Breast epithelium (tissue), 4 donors: Measurements from ENCODE around the gene CSRNP3. TPM values are rescaled to one million over a fixed set of nuclear protein-coding genes. Genes with fewer than 3 reads are reported as not detected.

ENCODE experiments used
- DNase-seq, 2 donors: peaks; one replicate each; pipeline ENCODE4 v3.0.0-alpha.2; 2019; ENCODE audit warnings: low spot score in 2 of 2
- H3K27ac ChIP-seq, 2 donors: fragments of 200-600 bp; sonication (generic) in 1 of 2; one replicate each; pipeline ENCODE4 v1.5.1; 2016 to 2019; ENCODE audit warnings: mild to moderate bottlenecking in 1 of 2
- H3K27me3 ChIP-seq, 2 donors: fragments of 200-600 bp; sonication (generic) in 1 of 2; one replicate each; pipeline versions ENCODE4 v1.5.1 to v1.6.0; 2017 to 2019; ENCODE audit warnings: control low read depth in 1 of 2, mild to moderate bottlenecking in 1 of 2
- H3K36me3 ChIP-seq: fragments of 200-600 bp; one replicate; pipeline ENCODE4 v1.5.1; 2019
- H3K4me1 ChIP-seq, 2 donors: fragments of 200-600 bp; sonication (generic); one replicate each; pipeline ENCODE4 v1.5.1; 2016 to 2019; ENCODE audit warnings: control low read depth in 1 of 2
- H3K4me3 ChIP-seq, 3 donors: fragments of 200-600 bp; sonication (generic); 1 replicate in 2 of 3; 2 replicates in 1 of 3; pipeline ENCODE4 v1.5.1; 2016 to 2019; ENCODE audit warnings: mild to moderate bottlenecking in 3 of 3, moderate library complexity in 2 of 3
- H3K9me3 ChIP-seq, 2 donors: fragments of 200-600 bp; sonication (generic) in 1 of 2; one replicate each; pipeline ENCODE4 v1.5.1; 2016 to 2019; ENCODE audit warnings: control low read depth in 1 of 2
- POLR2A ChIP-seq: fragments of 450-650 bp; IDR thresholded peaks from one replicate; pipeline ENCODE4 v1.6.1; 2016; ENCODE audit warnings: antibody characterized with exemption, mild to moderate bottlenecking, moderate library complexity
- POLR2AphosphoS5 ChIP-seq, 3 donors: sonication (generic); formaldehyde crosslinking; IDR thresholded peaks; one replicate each; pipeline ENCODE4 v1.6.1; 2017; ENCODE audit warnings: antibody characterized with exemption in 3 of 3
- intact Hi-C: fragments of 100-400 bp; cut with DNase I; formaldehyde crosslinking; loops from one replicate; pipeline ENCODE4 v1.15.1; 2023; ENCODE audit warnings: low total_unique reads
- total RNA-seq, 3 donors: library from RNA; depleted of rRNA; stranded (reverse); fragments of >200 nt; gene quantifications; one replicate each; pipeline ENCODE4 v1.1.0, GENCODE V29; 2016
- TF ChIP-seq, protein P1 (sequence below), 3 donors: fragments of 450-650 bp; IDR thresholded peaks; one replicate each; pipeline ENCODE4 v1.5.1; 2016 to 2017; ENCODE audit warnings: antibody characterized with exemption in 3 of 3, mild to moderate bottlenecking in 3 of 3, moderate library complexity in 3 of 3

CSRNP3 gene
- total RNA-seq, 3 donors from 2014 or later: 1.4 to 10.0 (median 2.0) TPM

DNA sequence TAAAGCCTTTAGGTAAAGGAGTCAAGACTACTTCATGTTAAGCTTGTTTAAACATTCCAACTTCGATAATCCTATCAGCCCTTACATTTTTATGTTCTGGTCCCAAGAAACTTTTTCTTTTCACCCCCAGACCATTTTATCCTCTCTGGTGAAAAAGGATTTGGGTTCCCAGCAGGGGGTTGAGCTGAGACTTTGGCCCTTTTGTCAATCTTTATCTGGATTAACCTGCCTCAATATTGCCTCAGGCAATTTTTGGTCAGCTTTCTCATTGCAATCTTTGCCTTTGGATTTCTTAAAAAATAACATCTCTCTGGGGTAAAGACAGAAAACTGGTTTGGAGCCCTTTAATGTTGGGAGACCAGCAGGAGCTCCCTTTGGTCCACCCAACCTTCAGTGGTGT is 33.9 kb upstream of the CSRNP3 start:
- DNase-seq: no peak
- no peaks in the 10 kb centered on the region for H3K27me3 ChIP-seq
- no peaks in the 10 kb centered on the region for H3K9me3 ChIP-seq
- no peak overlapping the region for H3K27ac ChIP-seq
- no peaks in the 10 kb centered on the region for H3K36me3 ChIP-seq
- no peak overlapping the region for H3K4me3 ChIP-seq
- TF ChIP-seq POLR2AphosphoS5 (IDR thresholded peaks at IDR 0.05): no peak
- no peak for TF ChIP-seq POLR2A
- TF ChIP-seq, protein P1, sequence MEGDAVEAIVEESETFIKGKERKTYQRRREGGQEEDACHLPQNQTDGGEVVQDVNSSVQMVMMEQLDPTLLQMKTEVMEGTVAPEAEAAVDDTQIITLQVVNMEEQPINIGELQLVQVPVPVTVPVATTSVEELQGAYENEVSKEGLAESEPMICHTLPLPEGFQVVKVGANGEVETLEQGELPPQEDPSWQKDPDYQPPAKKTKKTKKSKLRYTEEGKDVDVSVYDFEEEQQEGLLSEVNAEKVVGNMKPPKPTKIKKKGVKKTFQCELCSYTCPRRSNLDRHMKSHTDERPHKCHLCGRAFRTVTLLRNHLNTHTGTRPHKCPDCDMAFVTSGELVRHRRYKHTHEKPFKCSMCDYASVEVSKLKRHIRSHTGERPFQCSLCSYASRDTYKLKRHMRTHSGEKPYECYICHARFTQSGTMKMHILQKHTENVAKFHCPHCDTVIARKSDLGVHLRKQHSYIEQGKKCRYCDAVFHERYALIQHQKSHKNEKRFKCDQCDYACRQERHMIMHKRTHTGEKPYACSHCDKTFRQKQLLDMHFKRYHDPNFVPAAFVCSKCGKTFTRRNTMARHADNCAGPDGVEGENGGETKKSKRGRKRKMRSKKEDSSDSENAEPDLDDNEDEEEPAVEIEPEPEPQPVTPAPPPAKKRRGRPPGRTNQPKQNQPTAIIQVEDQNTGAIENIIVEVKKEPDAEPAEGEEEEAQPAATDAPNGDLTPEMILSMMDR (IDR thresholded peaks at IDR 0.05): no peak
- intact Hi-C loops: no loop called here
- no peaks in the 10 kb centered on the region for H3K4me1 ChIP-seq

DNA sequence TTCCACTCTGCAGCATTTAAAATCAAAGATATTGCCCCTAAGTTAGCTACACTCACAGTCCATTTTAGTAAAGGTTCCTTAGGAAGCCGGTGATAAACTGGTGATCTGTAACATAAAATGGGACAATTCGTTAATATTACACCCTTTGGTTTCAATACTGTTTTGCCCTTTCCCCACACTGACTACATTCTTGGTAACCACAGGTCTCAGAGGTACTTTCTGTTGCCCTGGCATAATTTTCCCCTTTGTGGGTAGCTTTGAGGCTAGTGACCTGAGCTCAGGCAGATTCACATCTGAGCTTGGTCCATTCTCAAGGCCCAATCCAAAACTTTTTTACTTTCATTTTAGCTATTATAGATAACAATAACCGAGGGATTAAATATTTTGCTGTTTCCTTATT is 32.9 kb upstream of the CSRNP3 start:
- no peak for TF ChIP-seq POLR2AphosphoS5 (IDR thresholded peaks at IDR 0.05)
- no peak for TF ChIP-seq POLR2A
- TF ChIP-seq, protein P1 (IDR thresholded peaks at IDR 0.05): no peak
- Histone ChIP-seq H3K36me3 (no peaks in the 10 kb centered on the region), H3K4me1 (no peaks in the 10 kb centered on the region), H3K27ac (no peak overlapping the region), H3K27me3 (no peaks in the 10 kb centered on the region), H3K4me3 (no peak overlapping the region), H3K9me3 (no peaks in the 10 kb centered on the region)
- DNase-seq: no peak
- intact Hi-C loops: no loop called here

DNA sequence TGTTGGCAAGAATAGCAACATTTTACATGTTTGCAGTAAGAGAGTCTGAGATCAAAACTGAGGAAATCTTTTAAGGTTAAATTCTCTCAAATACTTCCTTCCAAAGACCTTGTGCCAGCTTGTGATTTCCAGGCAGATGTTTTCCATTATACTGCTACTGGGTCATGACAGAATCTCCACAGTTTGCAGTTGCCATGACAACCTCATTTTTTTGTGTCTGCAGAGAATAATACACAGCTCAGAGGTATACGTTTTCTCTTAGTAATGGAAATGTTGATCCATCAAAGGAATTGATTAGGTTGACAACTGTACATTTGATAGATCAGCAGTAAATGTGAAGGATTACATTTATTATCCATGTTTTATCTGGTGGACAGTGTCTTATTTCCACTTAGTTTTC is 29.1 kb upstream of the CSRNP3 start:
- Histone ChIP-seq H3K27me3 (no peaks in the 10 kb centered on the region), H3K36me3 (no peaks in the 10 kb centered on the region), H3K9me3 (no peaks in the 10 kb centered on the region), H3K4me3 (no peak overlapping the region), H3K4me1 (no peaks in the 10 kb centered on the region), H3K27ac (no peak overlapping the region)
- DNase-seq: no peak
- intact Hi-C loops: no loop called here
- TF ChIP-seq, protein P1 (IDR thresholded peaks at IDR 0.05): no peak
- TF ChIP-seq POLR2A (no peak), POLR2AphosphoS5 (IDR thresholded peaks at IDR 0.05) (no peak)

DNA sequence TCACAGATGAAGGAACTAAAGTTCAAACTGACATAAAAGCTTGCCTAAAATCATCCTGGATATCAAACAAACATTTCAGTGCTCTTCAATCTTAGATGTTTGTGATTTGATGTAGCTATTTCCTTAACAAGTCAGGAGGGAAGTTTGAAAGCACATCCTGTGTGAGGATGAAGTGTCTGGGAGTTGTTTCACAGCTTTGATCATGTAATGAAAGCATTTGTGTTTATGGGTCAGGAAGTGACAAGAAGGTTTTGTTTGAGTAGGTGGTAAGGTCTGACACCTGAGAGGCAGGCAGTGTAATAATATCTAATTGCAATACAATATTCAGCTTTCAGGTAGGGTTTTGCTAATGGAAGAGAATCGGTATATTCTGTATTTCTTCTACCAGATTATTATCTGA is 26.0 kb upstream of the CSRNP3 start:
- TF ChIP-seq, protein P1 (IDR thresholded peaks at IDR 0.05): no peak
- TF ChIP-seq POLR2AphosphoS5 (IDR thresholded peaks at IDR 0.05) (no peak), POLR2A (no peak)
- no peak overlapping the region for H3K4me3 ChIP-seq
- H3K4me1 ChIP-seq: no peaks in the 10 kb centered on the region
- H3K27ac ChIP-seq: no peak overlapping the region
- H3K27me3 ChIP-seq: no peaks in the 10 kb centered on the region
- intact Hi-C loops: no loop called here
- DNase-seq: no peak
- no peaks in the 10 kb centered on the region for H3K36me3 ChIP-seq
- no peaks in the 10 kb centered on the region for H3K9me3 ChIP-seq

DNA sequence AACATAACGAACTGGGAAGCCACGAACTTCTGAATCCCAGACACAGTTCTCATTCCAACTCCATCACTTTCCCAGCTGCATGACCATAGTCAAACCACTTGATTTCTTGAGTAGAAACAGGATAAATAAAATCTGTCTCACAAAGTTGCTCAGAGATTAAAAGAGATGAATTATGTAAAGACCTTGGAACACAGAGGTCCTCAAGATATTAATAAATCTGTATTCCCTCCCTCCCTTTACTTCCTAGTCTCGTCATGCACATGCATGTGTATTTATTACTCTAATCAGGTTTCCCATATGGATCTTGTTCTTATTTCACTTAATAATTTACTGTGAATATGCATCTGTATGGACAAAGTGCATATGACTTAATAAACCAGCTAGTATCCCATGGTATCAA is 21.1 kb upstream of the CSRNP3 start:
- H3K36me3 ChIP-seq: no peaks in the 10 kb centered on the region
- no peaks in the 10 kb centered on the region for H3K4me1 ChIP-seq
- TF ChIP-seq, protein P1 (IDR thresholded peaks at IDR 0.05): no peak
- TF ChIP-seq POLR2AphosphoS5 (IDR thresholded peaks at IDR 0.05) (no peak), POLR2A (no peak)
- no peaks in the 10 kb centered on the region for H3K27me3 ChIP-seq
- no peaks in the 10 kb centered on the region for H3K9me3 ChIP-seq
- no peak for DNase-seq
- no peak overlapping the region for H3K4me3 ChIP-seq
- intact Hi-C loops: no loop called here
- H3K27ac ChIP-seq: no peak overlapping the region
